GM21737 (cell line): ENCODE results near the gene ZBTB25.
"Not testable (repeated sequence)": the region's sequence is repeated elsewhere in the genome, so short reads cannot be mapped to it uniquely, and the experiment has no call there.

ENCODE experiments used
- ATAC-seq: cut with Tn5 transposase; IDR thresholded peaks from one replicate; pipeline ENCODE4 v1.9.1; 2021; ENCODE audit warnings: mild to moderate bottlenecking, moderate library complexity; ENCODE audit not compliant: unreplicated experiment

The ZBTB25 gene

DNA sequence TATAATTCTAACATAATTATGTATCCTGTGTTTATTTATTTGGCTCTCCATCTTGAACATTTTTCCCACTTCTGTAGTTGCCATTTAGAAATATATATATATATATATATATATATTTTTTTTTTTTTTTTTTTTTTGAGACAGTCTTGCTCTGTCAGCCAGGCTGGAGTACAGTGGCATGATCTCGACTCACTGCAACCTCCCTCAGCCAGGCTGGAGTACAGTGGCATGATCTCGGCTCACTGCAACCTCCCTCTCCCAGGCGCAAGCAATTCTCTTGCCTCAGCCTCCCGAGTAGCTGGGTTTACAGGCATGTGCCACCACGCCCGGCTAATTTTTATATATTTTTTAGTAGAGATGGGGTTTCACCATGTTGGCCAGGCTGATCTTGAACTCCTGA, 14.0 kb upstream of the ZBTB25 start:
- not testable (repeated sequence) for ATAC-seq

DNA sequence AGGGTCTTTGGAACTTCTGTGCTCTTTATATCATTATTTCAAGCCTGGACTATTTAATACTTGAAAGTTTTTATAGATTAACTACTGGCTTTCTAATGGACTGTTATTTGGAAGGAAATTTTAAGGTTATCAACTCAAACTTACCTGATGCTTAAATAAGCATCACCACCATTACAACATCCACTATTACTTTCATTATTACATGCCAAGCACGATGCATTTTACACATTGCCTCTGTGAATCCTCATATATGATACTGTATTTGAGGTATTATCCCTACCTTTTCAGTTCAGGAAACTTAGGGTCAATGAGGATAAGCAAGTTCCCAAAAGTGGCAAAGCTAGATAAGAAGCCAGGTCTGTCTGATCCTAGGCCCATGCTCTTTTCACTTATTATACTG, 13.3 kb upstream of the ZBTB25 start:
- ATAC-seq = no peak

GRCh38 chr14:64515053-64515452, 11.4 kb upstream of the ZBTB25 start:
- no peak for ATAC-seq

DNA sequence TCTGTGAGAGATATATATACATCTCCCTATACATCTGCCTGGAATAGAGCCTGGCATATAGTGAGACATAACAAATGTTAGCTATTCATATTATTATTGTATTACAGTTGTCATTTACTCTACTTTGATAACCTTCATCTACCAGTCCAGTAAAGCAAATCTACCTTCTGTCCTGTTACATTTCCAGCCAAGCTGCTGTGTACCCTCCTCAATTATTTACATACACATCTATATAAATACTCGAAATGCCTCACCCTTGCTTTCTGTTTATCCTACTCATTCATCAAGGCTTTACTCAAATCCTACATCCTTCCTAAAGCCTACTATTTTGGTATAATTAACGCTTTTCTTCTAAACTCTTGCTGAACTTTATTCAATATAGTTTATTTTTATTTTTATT, 9.6 kb upstream of the ZBTB25 start:
- no peak for ATAC-seq

GRCh38 chr14:64510825-64511671, 7.4 kb upstream of the ZBTB25 start:
- no peak for ATAC-seq

DNA sequence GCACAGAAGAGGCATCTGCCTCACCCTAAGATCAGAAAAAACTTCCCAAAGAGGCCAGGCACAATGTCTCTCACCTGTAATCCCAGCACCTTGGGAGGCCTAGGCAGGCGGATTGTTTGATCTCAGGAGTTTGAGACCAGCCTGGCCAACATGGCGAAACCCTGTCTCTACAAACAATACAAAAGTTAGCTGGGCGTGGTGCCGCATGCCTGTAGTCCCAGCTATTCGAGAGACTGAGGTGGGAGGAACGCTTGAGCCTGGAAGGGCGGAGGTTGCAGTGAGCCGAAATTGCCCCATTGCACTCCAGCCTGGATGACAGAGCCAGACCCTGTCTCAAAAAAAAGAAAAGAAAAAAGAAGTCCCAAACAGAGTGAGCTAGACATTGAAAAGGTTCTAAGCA, 5.4 kb upstream of the ZBTB25 start:
- no peak for ATAC-seq

GRCh38 chr14:64508215-64508776, 4.7 kb upstream of the ZBTB25 start:
- ATAC-seq = no peak

- ATAC-seq = no peak
Measured at GRCh38 chr14:64507376-64508156, 3.9 kb upstream of the ZBTB25 start.

DNA sequence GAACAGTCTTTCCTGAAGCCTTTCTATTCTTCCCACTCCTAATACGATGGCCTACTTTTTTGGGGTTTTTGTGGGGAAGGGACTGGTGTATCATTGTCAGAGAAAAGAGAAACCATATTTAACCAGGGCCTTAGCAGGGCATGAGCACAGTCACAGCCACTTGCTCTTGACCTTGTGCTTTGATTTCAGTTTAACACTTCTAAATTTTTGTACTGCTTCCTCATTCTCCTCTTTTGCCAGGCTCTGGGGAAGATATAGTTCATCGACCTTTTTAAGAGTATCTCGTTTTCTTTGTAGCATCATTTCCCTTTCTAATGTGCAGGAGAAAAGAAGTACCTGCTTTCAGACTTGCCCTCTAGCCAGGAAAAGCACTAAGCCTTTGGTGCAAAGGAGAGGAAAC, 3.1 kb upstream of the ZBTB25 start:
- ATAC-seq = no peak

DNA sequence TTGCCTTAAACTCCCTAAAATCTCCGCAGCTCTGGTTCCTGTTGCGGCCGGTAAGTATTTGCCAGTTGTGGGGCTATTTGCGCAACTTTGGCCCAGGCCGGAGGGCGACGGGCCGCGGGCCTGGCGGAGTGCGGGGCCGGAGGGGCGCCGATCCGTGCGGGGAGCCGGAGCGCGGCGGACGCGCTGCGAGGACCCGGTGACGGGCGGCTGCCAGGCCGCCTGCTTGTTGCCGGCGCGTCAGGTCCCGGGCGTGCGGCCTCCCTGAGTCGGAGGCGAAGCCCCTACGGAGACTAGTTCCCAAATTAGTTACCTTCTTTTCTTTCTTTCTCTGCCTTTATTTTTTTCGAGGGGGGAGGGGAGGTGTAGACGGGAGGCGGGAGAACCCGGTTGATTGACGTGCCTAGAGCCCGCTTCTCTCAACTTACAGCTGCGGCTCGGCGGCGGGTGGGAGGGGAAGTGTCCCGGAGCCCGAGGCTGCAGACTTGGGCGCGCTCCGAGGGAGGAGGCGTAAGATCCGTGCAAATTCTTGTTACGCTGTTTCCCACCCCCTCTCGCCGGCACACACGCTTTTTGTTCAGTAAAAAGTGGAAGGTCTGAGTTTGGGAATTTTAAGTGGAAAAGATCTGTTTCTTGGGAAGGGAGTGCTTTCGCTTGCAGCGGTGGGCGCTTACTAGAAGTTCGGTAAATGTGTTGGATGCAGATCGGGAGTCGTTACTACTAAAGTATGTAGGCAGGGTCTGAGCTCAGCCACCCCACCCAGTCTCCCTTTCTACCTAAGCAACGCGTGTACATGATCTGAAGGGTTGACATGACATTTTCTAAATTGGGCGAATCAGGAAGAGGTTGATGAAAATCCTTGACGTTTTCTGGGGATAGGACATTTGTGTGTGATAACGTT, 1.5 kb upstream of the ZBTB25 start:
- peak; percentile 21 for ATAC-seq

DNA sequence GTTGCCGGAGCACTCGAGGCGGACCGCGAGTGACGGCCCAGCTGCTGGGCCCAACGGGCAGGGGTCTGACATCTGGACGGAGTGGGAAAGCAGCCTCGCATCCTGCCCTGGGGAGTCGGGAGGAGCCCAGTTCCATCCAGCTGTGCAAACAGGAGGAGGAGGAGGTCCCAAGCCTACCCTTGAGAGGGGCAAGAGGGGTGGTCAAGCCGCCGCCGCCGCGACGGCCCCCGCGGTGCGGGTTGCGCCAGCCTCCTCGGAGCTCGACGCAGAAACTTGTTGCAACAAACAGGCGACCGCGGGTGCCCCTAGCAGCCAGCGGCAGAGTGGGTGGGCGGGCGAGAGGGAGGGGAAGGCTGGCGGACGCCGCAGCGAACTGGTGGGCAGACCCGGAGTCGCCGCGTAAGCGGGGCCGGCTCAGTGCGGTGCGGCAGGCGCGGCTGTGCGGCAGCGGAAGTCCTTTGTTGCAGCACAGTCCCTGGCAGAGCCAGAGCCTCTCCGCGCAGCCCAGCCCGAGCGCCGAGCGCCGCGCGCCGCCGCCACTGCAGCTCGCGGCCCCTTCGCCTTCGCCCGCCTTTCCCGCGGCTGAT, 765 bp upstream of the ZBTB25 start, which contains the start of gene ZBTB1:
Gene ZBTB1 (plus strand): TSS at position 461 of the 587 bp plus-strand sequence. CDS start 16,735 bp downstream, outside the sequence.
- ATAC-seq = no peak

- peak; percentile 3 for ATAC-seq
Measured at GRCh38 chr14:64502887-64503433, 678 bp downstream of the ZBTB25 start.

DNA sequence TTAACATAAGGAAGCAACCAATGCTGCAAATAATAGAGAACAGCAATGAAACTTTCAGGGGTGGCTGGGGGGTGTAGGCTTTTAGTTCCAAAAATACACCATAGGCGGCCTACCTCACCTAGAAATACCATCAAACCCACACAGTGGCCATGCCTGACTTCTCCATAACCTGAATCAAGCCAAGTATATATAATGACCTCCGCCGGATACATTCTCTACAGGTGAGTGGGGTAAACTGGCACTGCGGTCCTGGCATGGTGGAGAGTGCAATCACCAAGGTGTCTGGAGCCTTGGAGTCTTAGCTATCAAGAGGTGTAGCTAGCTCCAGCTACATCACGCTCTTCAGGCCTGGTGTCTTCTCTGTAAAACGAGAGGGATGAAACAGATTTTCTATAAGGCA, 1.2 kb downstream of the ZBTB25 start:
- ATAC-seq = no peak

DNA sequence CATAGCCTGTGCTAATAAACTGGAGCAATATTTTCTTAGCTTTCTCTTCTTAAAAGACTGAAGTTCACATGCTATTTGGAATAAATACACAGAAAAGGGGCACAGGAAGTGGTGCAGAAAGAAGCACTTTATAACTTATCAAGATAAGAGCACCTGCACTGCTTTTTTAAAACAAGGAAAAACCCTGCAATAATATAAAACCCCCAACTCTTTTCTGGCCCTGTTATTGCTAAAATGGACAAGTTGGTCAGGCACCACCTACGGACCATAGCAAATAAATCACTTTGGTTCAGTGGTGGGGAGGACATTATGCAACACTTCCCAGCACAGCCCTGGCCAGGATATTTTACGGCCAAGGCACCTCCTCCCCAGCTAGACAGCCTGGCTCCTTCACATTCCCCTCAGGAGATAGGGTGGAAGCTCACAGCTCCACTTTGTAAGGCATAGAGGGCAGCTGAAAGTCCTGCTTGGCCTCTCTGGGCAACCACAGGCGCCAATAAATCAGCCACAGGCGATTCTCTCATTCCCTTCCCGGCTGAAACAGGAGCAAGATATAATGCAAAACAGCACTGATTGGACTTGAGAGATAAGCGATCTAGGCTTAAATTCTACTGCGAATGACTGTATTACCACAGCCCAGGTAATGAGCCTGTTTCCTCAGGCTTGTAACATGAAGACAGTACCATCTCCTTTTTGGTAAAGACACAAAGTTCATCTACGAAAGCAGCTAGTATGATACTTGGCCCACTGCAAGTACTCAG, 2.0 kb downstream of the ZBTB25 start:
- ATAC-seq = no peak

- ATAC-seq = no peak
Measured at GRCh38 chr14:64500088-64500487, 3.5 kb downstream of the ZBTB25 start.

DNA sequence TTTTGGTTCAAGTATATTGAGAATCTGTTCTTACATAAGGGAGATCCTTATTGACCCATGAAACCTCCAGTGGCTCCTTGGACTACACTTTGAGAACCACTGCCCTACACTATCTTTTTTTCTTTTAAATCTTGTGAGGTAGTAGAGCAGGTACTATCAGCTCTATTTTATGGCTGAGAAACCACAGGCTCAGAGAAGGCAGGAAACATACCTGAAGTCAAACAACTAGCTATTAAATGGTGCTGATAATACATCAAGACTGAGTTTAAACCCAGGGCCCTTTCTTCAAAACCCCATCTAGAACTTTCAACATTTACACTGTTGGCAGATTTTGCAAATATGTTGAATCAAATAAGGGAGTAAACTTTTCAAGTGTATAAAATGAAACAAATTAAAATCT, 6.9 kb downstream of the ZBTB25 start:
- ATAC-seq = no peak

DNA sequence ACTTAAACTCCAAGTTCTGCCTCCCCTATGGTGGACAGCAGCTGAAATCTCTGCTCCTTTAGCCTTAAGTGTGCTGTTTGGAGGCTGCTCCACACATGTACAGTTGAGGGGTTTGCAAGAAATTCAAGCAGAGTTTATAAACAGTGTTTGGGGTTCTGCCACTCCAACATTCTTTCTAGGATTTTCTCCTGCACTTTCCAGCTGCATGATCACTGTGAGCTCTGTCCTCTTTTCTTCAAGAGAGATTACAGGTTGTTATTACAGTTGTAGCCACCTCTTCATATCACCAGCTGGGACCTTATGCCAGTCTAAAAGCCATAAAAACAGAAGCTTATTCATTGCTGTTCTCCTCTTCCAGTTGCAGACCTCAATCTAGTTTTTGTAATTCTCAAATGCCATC, 8.4 kb downstream of the ZBTB25 start:
- no peak for ATAC-seq

GRCh38 chr14:64493455-64493854, 10.2 kb downstream of the ZBTB25 start:
- no peak for ATAC-seq

DNA sequence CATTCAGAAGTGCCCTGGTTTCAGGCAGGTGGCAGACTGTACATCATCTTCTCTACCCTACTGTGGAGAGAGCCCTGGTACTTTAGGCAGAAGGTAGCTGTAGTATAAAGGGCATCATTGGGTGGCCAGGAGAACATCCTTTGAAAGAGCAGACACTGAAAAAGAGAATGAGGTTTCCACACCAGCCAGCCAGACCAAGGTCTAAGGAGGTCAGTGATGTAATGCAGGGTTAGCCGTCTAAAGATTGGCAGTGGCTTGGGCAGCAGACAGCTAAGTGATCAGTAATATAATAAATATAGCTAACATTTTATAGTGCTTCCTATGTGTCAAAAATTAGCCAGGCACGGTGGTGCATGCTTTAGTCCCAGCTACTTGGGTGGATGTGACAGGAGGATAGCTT, 12.0 kb downstream of the ZBTB25 start:
- ATAC-seq = no peak
